IMR-90 (cell line): ENCODE measurements around the gene TCFL5.

ENCODE experiments used
- CEBPB ChIP-seq: IDR thresholded peaks from 2 replicates; pipeline ENCODE4 v1.6.1; 2012; ENCODE audit warnings: low read depth, low read length, improper control_type of control experiment
- CHD1 ChIP-seq: IDR thresholded peaks from 2 replicates; pipeline ENCODE4 v1.6.1; 2012; ENCODE audit warnings: low read depth, low read length, improper control_type of control experiment
- CTCF ChIP-seq: conservative IDR thresholded peaks from 2 replicates; pipeline ENCODE4 v1.5.1; 2012; ENCODE audit warnings: mild to moderate bottlenecking, low read depth, low read length, improper control_type of control experiment
- MAFK ChIP-seq: IDR thresholded peaks from 2 replicates; pipeline ENCODE4 v1.6.1; 2012; ENCODE audit warnings: low read depth, low read length, improper control_type of control experiment
- MAZ ChIP-seq: IDR thresholded peaks from 2 replicates; pipeline ENCODE4 v1.6.1; 2012; ENCODE audit warnings: low read depth, mild to moderate bottlenecking, low read length, improper control_type of control experiment, moderate library complexity, borderline replicate concordance
- MXI1 ChIP-seq: IDR thresholded peaks from 2 replicates; pipeline ENCODE4 v1.6.1; 2012; ENCODE audit warnings: low read depth, mild to moderate bottlenecking, low read length, moderate library complexity, borderline replicate concordance
- NFE2L2 ChIP-seq: fragments of 150-350 bp; IDR thresholded peaks from 2 replicates; pipeline ENCODE4 v1.6.1; 2016; ENCODE audit warnings: low read depth, mild to moderate bottlenecking, low read length
- POLR2A ChIP-seq: IDR thresholded peaks from 2 replicates; pipeline ENCODE4 v1.6.1; 2012; ENCODE audit warnings: mild to moderate bottlenecking, low read depth, low read length
- RAD21 ChIP-seq: IDR thresholded peaks from 2 replicates; pipeline ENCODE4 v1.6.1; 2012; ENCODE audit warnings: low read length, improper control_type of control experiment
- RCOR1 ChIP-seq: IDR thresholded peaks from 2 replicates; pipeline ENCODE4 v1.6.1; 2012; ENCODE audit warnings: mild to moderate bottlenecking, low read length, improper control_type of control experiment; ENCODE audit not compliant: insufficient replicate concordance
- RFX5 ChIP-seq: IDR thresholded peaks from 2 replicates; pipeline ENCODE4 v1.8.0; 2012; ENCODE audit warnings: low read depth, mild to moderate bottlenecking, low read length, moderate library complexity
- USF2 ChIP-seq: fragments of 150-350 bp; IDR thresholded peaks from 2 replicates; pipeline ENCODE4 v1.6.1; 2017; ENCODE audit warnings: mild to moderate bottlenecking, antibody characterized with exemption, low read length, low read depth

GRCh38 chr20:62795023-62795761, 66.4 kb downstream of the TCFL5 start:
- TF ChIP-seq POLR2A (no peak), CTCF (no peak), NFE2L2 (no peak), MXI1 (no peak), MAZ (no peak), USF2 (no peak), CEBPB (no peak), RFX5 (no peak), CHD1 (no peak), RAD21 (no peak), RCOR1 (no peak), MAFK (no peak)
